Smooth muscle cell (in vitro differentiated cells): Measurements from ENCODE around the gene CHD3. TPM values are rescaled to one million over a fixed set of nuclear protein-coding genes. Genes with fewer than 3 reads are reported as not detected.

ENCODE experiments used
- DNase-seq: peaks from one replicate; lab custom pipeline; 2025; ENCODE audit not compliant: unreplicated experiment; lab: John Stamatoyannopoulos, UW
- H2AFZ ChIP-seq: fragments of 200-600 bp; sonication (generic); 2 replicates; pipeline ENCODE4 v1.6.0; 2016; ENCODE audit warnings: antibody characterized with exemption, low read depth, mild to moderate bottlenecking
- H3F3A ChIP-seq: fragments of 200-600 bp; sonication (generic); 2 replicates; pipeline ENCODE4 v1.6.0; 2017; ENCODE audit warnings: antibody characterized with exemption, low read depth
- H3K27ac ChIP-seq: fragments of 200-600 bp; sonication (generic); 2 replicates; pipeline ENCODE4 v1.5.1; 2016; ENCODE audit warnings: low read depth, mild to moderate bottlenecking
- H3K27me3 ChIP-seq: fragments of 200-600 bp; sonication (generic); 2 replicates; pipeline ENCODE4 v1.6.1; 2016; ENCODE audit warnings: low read depth, mild to moderate bottlenecking
- H3K36me3 ChIP-seq: fragments of 200-600 bp; sonication (generic); 2 replicates; pipeline ENCODE4 v1.5.1; 2016; ENCODE audit warnings: low read depth
- H3K4me1 ChIP-seq: fragments of 200-600 bp; sonication (generic); 2 replicates; pipeline ENCODE4 v1.5.1; 2016; ENCODE audit warnings: low read depth
- H3K4me2 ChIP-seq: fragments of 200-600 bp; sonication (generic); 2 replicates; pipeline ENCODE4 v1.6.0; 2016; ENCODE audit warnings: mild to moderate bottlenecking
- H3K4me3 ChIP-seq: fragments of 200-600 bp; sonication (generic); 2 replicates; pipeline ENCODE4 v1.5.1; 2016; ENCODE audit warnings: mild to moderate bottlenecking
- H3K79me2 ChIP-seq: fragments of 200-600 bp; sonication (generic); 2 replicates; pipeline ENCODE4 v1.6.0; 2016; ENCODE audit warnings: low read depth, mild to moderate bottlenecking
- H3K9ac ChIP-seq: fragments of 200-600 bp; sonication (generic); 2 replicates; pipeline ENCODE4 v1.6.0; 2016; ENCODE audit warnings: low read depth
- H3K9me3 ChIP-seq: fragments of 200-600 bp; sonication (generic); replicated peaks from 2 replicates; pipeline ENCODE4 v1.5.1; 2016; ENCODE audit warnings: low read depth
- H4K20me1 ChIP-seq: fragments of 200-600 bp; sonication (generic); 2 replicates; pipeline ENCODE4 v1.6.0; 2016; ENCODE audit warnings: low read depth
- WGBS: methylation state at CpG from one replicate; pipeline ENCODE4 v1.1.7; 2016; ENCODE audit warnings: low lambda C conversion rate; 5-methylcytosine and 5-hydroxymethylcytosine counted together
- polyA plus RNA-seq: library from polyadenylated mRNA; unstranded; fragments of >200 nt; fragmentation: Nextera tagmentation; extraction: Ambion mirVana; gene quantifications from 2 replicates; pipeline ENCODE4 v1.2.1, GENCODE V29; 2016
- total RNA-seq: library from RNA; depleted of rRNA; stranded (reverse); fragments of >200 nt; gene quantifications from 2 replicates; pipeline ENCODE4 v1.2.3, GENCODE V29; 2014
- TF ChIP-seq, protein P1 (sequence below): fragments of 200-600 bp; sonication (generic); IDR thresholded peaks from 2 replicates; pipeline ENCODE4 v1.5.1; 2017; ENCODE audit warnings: borderline replicate concordance, mild to moderate bottlenecking, antibody characterized with exemption; ENCODE audit not compliant: insufficient read depth, poor library complexity, severe bottlenecking

Gene CHD3
- total and polyA plus RNA-seq, 2 experiments from 2014 or later = 16.3 to 34.9 TPM

DNA sequence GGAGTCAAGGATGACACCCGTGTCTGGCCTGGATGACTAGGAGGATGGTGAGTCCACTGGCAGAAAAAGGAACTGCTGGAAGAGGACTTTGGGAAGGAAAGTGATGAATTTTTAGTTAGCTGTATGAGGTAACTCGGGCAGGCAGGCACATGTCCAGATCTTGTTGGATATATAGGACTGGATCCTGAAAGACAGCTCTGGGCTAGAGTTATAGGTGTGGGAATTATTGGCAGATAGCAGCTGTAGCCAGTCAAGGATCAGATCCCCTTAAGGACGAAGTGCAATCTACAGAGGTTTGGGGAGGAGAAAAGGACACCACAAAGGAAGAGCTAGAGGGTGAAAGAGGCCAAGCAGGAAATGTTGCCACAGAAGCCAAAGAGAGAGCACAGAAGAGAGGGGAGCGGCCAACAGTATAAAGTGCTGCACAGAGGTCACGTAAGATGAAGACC lies 20.7 kb upstream of the CHD3 start:
- H3K27ac ChIP-seq = no peak overlapping the region
- 90% methylated on average over 5 of the region's 5 CpGs for WGBS
- H2AFZ ChIP-seq = no peak overlapping the region
- H3K9me3 ChIP-seq = no peaks in the 10 kb centered on the region
- peaks cover 5% of the 10 kb centered on the region for H3K79me2 ChIP-seq
- no peak for DNase-seq
- no peaks in the 10 kb centered on the region for H3K4me1 ChIP-seq
- peaks cover 4% of the 10 kb centered on the region for H4K20me1 ChIP-seq
- H3K4me3 ChIP-seq = no peak overlapping the region
- no peak overlapping the region for H3K4me2 ChIP-seq
- no peaks in the 10 kb centered on the region for H3K27me3 ChIP-seq
- no peaks in the 10 kb centered on the region for H3K36me3 ChIP-seq
- H3F3A ChIP-seq = no peaks in the 10 kb centered on the region
- TF ChIP-seq, protein P1, sequence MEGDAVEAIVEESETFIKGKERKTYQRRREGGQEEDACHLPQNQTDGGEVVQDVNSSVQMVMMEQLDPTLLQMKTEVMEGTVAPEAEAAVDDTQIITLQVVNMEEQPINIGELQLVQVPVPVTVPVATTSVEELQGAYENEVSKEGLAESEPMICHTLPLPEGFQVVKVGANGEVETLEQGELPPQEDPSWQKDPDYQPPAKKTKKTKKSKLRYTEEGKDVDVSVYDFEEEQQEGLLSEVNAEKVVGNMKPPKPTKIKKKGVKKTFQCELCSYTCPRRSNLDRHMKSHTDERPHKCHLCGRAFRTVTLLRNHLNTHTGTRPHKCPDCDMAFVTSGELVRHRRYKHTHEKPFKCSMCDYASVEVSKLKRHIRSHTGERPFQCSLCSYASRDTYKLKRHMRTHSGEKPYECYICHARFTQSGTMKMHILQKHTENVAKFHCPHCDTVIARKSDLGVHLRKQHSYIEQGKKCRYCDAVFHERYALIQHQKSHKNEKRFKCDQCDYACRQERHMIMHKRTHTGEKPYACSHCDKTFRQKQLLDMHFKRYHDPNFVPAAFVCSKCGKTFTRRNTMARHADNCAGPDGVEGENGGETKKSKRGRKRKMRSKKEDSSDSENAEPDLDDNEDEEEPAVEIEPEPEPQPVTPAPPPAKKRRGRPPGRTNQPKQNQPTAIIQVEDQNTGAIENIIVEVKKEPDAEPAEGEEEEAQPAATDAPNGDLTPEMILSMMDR = no peak
- no peak overlapping the region for H3K9ac ChIP-seq

DNA sequence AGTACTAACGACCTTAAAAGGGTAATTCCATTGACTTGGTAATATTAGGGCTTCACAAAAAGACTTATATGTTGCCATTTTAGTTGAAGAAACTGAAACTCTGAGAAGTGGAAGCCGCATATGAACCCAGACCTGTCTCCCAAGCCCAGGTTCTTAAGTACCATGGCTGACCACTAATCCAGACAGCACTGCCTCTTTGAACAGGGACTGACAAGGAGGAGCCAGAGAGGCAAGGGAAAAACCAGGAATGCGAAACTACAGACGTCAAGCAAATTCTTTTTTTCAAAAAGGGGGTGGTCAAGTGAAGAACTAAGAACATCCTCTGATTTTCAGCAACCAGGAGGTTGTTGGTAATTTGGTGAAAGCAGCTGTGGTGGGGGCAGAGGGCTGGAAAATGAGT lies 15.5 kb upstream of the CHD3 start:
- no peaks in the 10 kb centered on the region for H3K4me1 ChIP-seq
- peaks cover 4% of the 10 kb centered on the region for H4K20me1 ChIP-seq
- no peaks in the 10 kb centered on the region for H3K9me3 ChIP-seq
- peak overlapping the region; percentile 32 for H3K9ac ChIP-seq
- TF ChIP-seq, protein P1 = no peak
- peak overlapping the region; percentile 50 for H3K4me2 ChIP-seq
- H3K27ac ChIP-seq = peak overlapping the region; percentile 32
- no peaks in the 10 kb centered on the region for H3K27me3 ChIP-seq
- peaks cover 4% of the 10 kb centered on the region for H3K36me3 ChIP-seq
- DNase-seq = no peak
- peaks cover 7% of the 10 kb centered on the region for H3F3A ChIP-seq
- H2AFZ ChIP-seq = no peak overlapping the region
- H3K79me2 ChIP-seq = peaks cover 6% of the 10 kb centered on the region
- 65% methylated on average over 4 of the region's 4 CpGs for WGBS
- H3K4me3 ChIP-seq = no peak overlapping the region

DNA sequence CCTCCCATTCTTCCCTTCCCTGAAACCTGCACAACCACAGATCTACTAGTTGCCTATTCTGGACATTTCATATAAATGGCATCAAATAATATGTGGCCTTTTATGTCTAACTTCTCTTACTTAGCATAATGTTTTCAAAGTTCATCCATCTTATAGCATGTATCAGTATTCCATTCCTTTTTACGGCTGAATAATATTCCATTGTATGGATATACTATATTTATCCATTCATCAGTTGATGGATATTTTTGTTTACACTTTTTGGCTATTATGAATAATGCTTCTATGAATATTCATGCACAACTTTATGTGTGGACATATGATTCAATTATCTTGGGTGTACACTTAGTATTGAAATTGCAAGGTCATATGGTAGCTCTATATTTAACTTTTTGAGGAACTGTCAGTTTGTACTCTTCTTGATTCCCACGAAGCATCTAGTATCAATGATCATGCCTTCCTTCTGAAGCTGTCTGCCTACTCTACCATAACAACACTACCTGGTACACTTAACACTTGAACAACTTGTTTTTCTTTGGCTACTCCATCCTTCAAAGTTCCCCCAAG lies 12.7 kb upstream of the CHD3 start:
- no peak overlapping the region for H3K4me2 ChIP-seq
- no peaks in the 10 kb centered on the region for H3K4me1 ChIP-seq
- H3K27me3 ChIP-seq = no peaks in the 10 kb centered on the region
- H3F3A ChIP-seq = peaks cover 7% of the 10 kb centered on the region
- TF ChIP-seq, protein P1 = no peak
- H2AFZ ChIP-seq = no peak overlapping the region
- peaks cover 12% of the 10 kb centered on the region for H3K79me2 ChIP-seq
- 98% methylated on average over 2 of the region's 2 CpGs for WGBS
- no peak overlapping the region for H3K9ac ChIP-seq
- H3K27ac ChIP-seq = no peak overlapping the region
- no peak for DNase-seq
- no peaks in the 10 kb centered on the region for H3K9me3 ChIP-seq
- peaks cover 4% of the 10 kb centered on the region for H4K20me1 ChIP-seq
- no peak overlapping the region for H3K4me3 ChIP-seq
- peaks cover 8% of the 10 kb centered on the region for H3K36me3 ChIP-seq

- Histone ChIP-seq H3K36me3 (peaks cover 8% of the 10 kb centered on the region), H3K9ac (no peak overlapping the region), H3F3A (peaks cover 7% of the 10 kb centered on the region), H3K9me3 (no peaks in the 10 kb centered on the region), H3K4me1 (peaks cover 1% of the 10 kb centered on the region), H3K79me2 (peaks cover 12% of the 10 kb centered on the region), H3K4me2 (no peak overlapping the region), H3K27me3 (no peaks in the 10 kb centered on the region), H3K4me3 (no peak overlapping the region), H4K20me1 (no peaks in the 10 kb centered on the region), H2AFZ (no peak overlapping the region), H3K27ac (no peak overlapping the region)
- no peak for DNase-seq
- over 99% methylated on average over 7 of the region's 7 CpGs for WGBS
- TF ChIP-seq, protein P1 = no peak
Measured at GRCh38 chr17:7878234-7878633, 10.4 kb upstream of the CHD3 start.
